HEK293T (cell line): ENCODE results near the gene MIEN1.

Experiments used
- ARNT ChIP-seq: fragments of 450-650 bp; IDR thresholded peaks from 2 replicates; pipeline ENCODE4 v1.6.1; 2017; ENCODE audit warnings: mild to moderate bottlenecking
- FOXA1 ChIP-seq: fragments of 450-650 bp; IDR thresholded peaks from 2 replicates; pipeline ENCODE4 v1.6.1; 2016; ENCODE audit warnings: mild to moderate bottlenecking
- FOXM1 ChIP-seq: fragments of 450-650 bp; IDR thresholded peaks from 2 replicates; pipeline ENCODE4 v1.6.1; 2017; ENCODE audit warnings: mild to moderate bottlenecking, borderline replicate concordance
- LEF1 ChIP-seq: fragments of 450-650 bp; IDR thresholded peaks from 2 replicates; pipeline ENCODE4 v1.6.1; 2017; ENCODE audit warnings: mild to moderate bottlenecking, borderline replicate concordance

GRCh38 chr17:39772987-39773934 is 42.9 kb upstream of the MIEN1 start:
- no peak for TF ChIP-seq FOXM1
- no peak for TF ChIP-seq FOXA1
- TF ChIP-seq LEF1, result no peak
- TF ChIP-seq ARNT, result no peak
